ENCODE data around the gene ETFBKMT.

- peak; percentile 73 for TF ChIP-seq POLR2A (IDR thresholded peaks at IDR 0.05; ENCODE audit: borderline replicate concordance, extremely low read depth, insufficient read depth, insufficient read length)
- no peak for TF ChIP-seq EZH2phosphoT487 (IDR thresholded peaks at IDR 0.05; ENCODE audit: borderline replicate concordance)
- peak in 2 of 3 experiments; percentile 21 to 38; a peak in 2 of 6 replicates for TF ChIP-seq CTCF (IDR thresholded peaks at IDR 0.05 in 2 of 3, conservative IDR thresholded peaks at IDR 0.05 in 1 of 3; ENCODE audit: borderline replicate concordance in 1 of 3, insufficient read depth in 1 of 3, low read depth in 2 of 3, low read length in 2 of 3)
- peak; percentile 5 for TF ChIP-seq YY1 (IDR thresholded peaks at IDR 0.05; ENCODE audit: extremely low read depth, insufficient replicate concordance, low read depth, low read length)
- TF ChIP-seq EZH2 (IDR thresholded peaks at IDR 0.05), result no peak
- TF ChIP-seq FOSL1 (IDR thresholded peaks at IDR 0.05; ENCODE audit: low read depth), result no peak
- TF ChIP-seq POLR2AphosphoS5 (IDR thresholded peaks at IDR 0.05; ENCODE audit: low read depth, low read length), result peak; percentile 87
- TF ChIP-seq JUND (IDR thresholded peaks at IDR 0.05), result no peak
- TF ChIP-seq EGR1 (IDR thresholded peaks at IDR 0.05; ENCODE audit: low read depth), result 0 out of 2 replicates have a peak, but pooled peaks have one; percentile 31
- TF ChIP-seq MAX (IDR thresholded peaks at IDR 0.05), result peak; percentile 96
- TF ChIP-seq SP1 (IDR thresholded peaks at IDR 0.05; ENCODE audit: low read depth), result peak; percentile 91
- TF ChIP-seq CEBPB (IDR thresholded peaks at IDR 0.05; ENCODE audit: low read depth), result no peak
Measured at GRCh38 chr12:31659087-31659942, at the start of gene ETFBKMT.

Data from HCT116 (cell line).